Nephron progenitor cell (in vitro differentiated cells): ENCODE measurements around the gene SLC25A12.

Source experiments
- DNase-seq: peaks from one replicate; pipeline ENCODE4 v3.0.0; 2021
- H3K27ac Mint-ChIP-seq: 2 replicates; pipeline ENCODE4 v1.8.0; 2021; ENCODE audit warnings: mild to moderate bottlenecking, moderate library complexity, mixed read lengths
- H3K27me3 Mint-ChIP-seq: 2 replicates; pipeline ENCODE4 v1.8.0; 2021; ENCODE audit warnings: mild to moderate bottlenecking, low read depth, mixed read lengths; ENCODE audit not compliant: poor library complexity
- H3K36me3 Mint-ChIP-seq: 2 replicates; pipeline ENCODE4 v1.8.0; 2021; ENCODE audit warnings: low read depth, mixed read lengths
- H3K4me1 Mint-ChIP-seq: 2 replicates; pipeline ENCODE4 v1.8.0; 2021; ENCODE audit warnings: mixed read lengths
- H3K4me3 Mint-ChIP-seq: 2 replicates; pipeline ENCODE4 v1.8.0; 2021; ENCODE audit warnings: mild to moderate bottlenecking, moderate library complexity, mixed read lengths
- H3K9me3 Mint-ChIP-seq: 2 replicates; pipeline ENCODE4 v1.8.0; 2021; ENCODE audit warnings: mild to moderate bottlenecking, moderate library complexity, mixed read lengths
- TF ChIP-seq, protein P1 (sequence below): fragments of 200-600 bp; sonication (generic); IDR thresholded peaks from 2 replicates; pipeline ENCODE4 v1.5.0; 2021; ENCODE audit warnings: antibody characterized with exemption

The SLC25A12 gene

DNA sequence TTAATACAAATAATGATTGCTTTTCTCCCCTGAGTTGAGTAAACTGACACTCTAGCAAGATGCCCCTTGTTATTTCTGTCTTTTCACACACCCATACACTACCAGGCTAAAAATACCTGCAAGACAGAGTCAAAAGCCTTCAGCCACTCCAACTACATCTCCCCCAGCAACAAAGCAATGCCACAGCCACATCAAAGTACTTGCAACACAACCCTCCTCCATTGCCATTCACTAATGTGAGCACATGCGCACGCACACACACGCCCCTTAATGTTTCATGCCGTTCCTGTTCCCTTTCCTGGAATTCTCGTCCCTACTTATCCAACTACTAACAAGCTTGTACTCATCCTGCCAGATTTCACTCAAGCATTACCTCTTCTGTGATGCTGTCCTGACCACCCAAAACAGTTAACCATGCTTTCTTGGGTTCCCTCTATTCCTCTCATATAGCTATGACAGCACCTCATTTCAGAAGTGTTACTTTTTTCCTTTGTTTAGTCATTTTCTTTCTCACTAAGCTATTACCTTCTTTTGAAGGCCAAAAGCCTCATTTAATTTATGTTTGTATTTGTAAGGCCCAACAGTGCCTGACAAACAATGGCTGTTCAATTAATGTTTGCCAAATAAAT, 29.6 kb downstream of the SLC25A12 start:
- TF ChIP-seq, protein P1, sequence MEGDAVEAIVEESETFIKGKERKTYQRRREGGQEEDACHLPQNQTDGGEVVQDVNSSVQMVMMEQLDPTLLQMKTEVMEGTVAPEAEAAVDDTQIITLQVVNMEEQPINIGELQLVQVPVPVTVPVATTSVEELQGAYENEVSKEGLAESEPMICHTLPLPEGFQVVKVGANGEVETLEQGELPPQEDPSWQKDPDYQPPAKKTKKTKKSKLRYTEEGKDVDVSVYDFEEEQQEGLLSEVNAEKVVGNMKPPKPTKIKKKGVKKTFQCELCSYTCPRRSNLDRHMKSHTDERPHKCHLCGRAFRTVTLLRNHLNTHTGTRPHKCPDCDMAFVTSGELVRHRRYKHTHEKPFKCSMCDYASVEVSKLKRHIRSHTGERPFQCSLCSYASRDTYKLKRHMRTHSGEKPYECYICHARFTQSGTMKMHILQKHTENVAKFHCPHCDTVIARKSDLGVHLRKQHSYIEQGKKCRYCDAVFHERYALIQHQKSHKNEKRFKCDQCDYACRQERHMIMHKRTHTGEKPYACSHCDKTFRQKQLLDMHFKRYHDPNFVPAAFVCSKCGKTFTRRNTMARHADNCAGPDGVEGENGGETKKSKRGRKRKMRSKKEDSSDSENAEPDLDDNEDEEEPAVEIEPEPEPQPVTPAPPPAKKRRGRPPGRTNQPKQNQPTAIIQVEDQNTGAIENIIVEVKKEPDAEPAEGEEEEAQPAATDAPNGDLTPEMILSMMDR, result no peak
- H3K27ac Mint-ChIP-seq, result peak overlapping the region; percentile 44

DNA sequence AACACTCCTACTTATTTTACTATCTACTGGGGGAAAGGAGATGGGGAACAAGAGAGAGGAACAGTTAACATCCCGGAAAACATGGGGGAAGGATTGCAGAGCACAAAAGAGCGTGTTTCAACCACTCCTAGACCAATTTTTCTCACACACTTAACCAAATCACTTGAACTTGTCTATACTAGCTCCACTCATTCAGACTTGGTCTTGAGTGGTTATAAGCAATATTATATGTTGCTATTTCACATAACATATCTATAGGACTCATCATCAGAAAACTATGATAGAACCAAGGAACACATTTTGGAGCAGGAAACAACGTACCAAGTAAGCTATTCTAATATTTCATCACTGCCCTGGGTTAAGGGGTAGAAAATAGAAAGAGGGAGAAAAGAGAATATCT, 31.5 kb downstream of the SLC25A12 start:
- H3K4me1 Mint-ChIP-seq, result no peaks in the 10 kb centered on the region
- peaks cover 11% of the 10 kb centered on the region for H3K9me3 Mint-ChIP-seq
- H3K4me3 Mint-ChIP-seq, result no peak overlapping the region
- no peak for DNase-seq
- H3K27me3 Mint-ChIP-seq, result peaks cover 3% of the 10 kb centered on the region
- H3K36me3 Mint-ChIP-seq, result peaks cover 24% of the 10 kb centered on the region
- TF ChIP-seq, protein P1, result no peak
- no peak overlapping the region for H3K27ac Mint-ChIP-seq

More for the DNA sequence above, 29.6 kb downstream of the SLC25A12 start:
- H3K36me3 Mint-ChIP-seq, result peaks cover 38% of the 10 kb centered on the region
- peaks cover 23% of the 10 kb centered on the region for H3K9me3 Mint-ChIP-seq
- no peak overlapping the region for H3K4me3 Mint-ChIP-seq
- H3K4me1 Mint-ChIP-seq, result no peaks in the 10 kb centered on the region
- no peak for DNase-seq
- H3K27me3 Mint-ChIP-seq, result peaks cover 3% of the 10 kb centered on the region

DNA sequence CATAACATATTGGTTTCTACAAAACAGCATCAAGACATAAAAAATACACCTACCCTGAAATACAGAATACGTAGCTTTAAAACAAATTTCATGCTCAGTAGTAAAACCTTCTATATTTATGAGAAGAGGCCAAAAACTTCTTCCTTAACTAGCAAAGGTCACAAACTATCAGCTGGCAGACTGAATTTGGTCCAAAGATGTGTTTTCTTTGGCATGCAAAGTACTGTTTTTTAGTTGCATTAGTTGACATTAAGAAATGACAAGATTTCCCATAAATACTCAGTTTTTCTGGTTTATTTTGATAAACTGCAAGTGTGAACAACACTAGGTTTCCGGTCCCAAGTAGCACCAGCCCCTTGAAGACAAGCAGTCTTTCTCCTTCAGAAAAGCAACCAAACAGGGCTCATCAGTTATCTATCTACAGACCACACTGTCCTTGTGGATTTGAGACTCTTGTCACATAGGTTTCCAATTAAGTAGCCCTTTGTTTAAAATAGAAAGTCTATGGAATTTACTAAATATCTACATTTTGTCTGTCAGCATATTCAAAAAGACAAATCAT, 35.6 kb downstream of the SLC25A12 start:
- H3K27me3 Mint-ChIP-seq, result no peaks in the 10 kb centered on the region
- H3K9me3 Mint-ChIP-seq, result peaks cover 3% of the 10 kb centered on the region
- peaks cover 21% of the 10 kb centered on the region for H3K36me3 Mint-ChIP-seq
- TF ChIP-seq, protein P1, result no peak
- H3K4me3 Mint-ChIP-seq, result no peak overlapping the region
- H3K4me1 Mint-ChIP-seq, result no peaks in the 10 kb centered on the region
- DNase-seq, result no peak
- no peak overlapping the region for H3K27ac Mint-ChIP-seq

DNA sequence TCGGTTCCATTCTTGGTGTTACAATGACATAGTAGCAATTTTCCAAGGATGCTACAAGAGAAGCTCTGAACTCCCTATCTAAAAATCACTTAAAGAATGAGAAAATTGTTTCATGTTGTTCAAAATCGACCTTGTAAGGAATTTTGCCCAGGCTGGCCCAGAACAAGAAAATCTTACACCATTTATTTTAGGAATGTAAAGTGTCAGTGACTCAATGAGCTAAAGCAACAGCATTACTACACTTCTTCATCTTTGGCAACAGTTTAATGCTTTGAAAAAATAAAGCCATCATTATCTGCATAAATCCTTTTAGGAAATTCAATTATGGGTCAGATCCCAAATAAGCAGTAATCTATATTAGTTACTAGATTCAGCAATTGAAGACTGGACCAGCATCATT, 38.6 kb downstream of the SLC25A12 start:
- Mint-ChIP-seq H3K4me1 (no peaks in the 10 kb centered on the region), H3K36me3 (peaks cover 23% of the 10 kb centered on the region), H3K9me3 (peaks cover 3% of the 10 kb centered on the region), H3K27ac (no peak overlapping the region), H3K4me3 (no peak overlapping the region), H3K27me3 (no peaks in the 10 kb centered on the region)
- TF ChIP-seq, protein P1, result no peak
- DNase-seq, result no peak

DNA sequence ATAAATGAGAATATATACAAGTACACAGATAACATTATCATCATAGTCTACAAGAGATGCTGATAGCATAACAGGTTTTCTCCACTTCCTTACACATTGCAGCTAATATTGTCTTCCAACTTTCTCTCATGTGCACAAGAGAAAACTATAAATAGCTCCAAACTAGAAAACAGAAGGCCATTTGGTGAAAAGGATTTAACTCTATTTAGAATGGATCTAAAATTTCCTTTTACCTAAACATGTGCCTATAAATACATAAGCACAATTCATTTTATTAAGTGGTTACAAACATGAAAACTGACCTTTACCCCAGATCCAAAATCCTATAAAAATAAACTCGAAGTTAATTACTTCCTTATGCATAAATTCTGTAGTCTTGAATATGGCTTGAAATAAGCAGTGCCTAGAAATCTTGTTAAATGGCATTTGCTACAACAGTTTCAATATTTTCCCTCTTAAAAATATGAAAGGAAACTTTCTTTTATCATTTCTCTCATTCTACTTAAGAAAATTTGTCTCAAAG, 41.6 kb downstream of the SLC25A12 start:
- Mint-ChIP-seq H3K36me3 (peaks cover 16% of the 10 kb centered on the region), H3K27ac (no peak overlapping the region), H3K4me3 (no peak overlapping the region), H3K4me1 (no peaks in the 10 kb centered on the region), H3K27me3 (no peaks in the 10 kb centered on the region), H3K9me3 (no peaks in the 10 kb centered on the region)
- TF ChIP-seq, protein P1, result no peak
- no peak for DNase-seq

DNA sequence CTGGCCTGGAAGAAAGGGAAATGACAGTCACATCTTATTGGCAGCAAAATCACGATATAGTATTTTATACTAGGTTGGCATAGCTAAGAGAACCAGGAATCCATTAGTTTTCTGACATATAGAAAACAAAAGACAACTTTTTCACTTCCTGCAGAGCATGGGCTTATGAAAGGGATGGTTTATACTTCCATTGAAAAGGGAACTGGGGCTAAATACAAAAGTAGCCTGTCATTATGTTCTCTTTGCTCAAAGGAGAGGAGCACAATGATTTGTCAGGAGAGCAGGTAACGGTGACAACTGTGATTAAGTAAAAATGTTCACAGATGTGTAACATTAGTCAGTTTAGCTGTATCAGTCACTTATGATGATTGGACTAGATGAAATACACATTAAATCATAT, 46.4 kb downstream of the SLC25A12 start:
- Mint-ChIP-seq H3K36me3 (peaks cover 21% of the 10 kb centered on the region), H3K9me3 (no peaks in the 10 kb centered on the region), H3K27me3 (no peaks in the 10 kb centered on the region), H3K4me1 (no peaks in the 10 kb centered on the region), H3K4me3 (no peak overlapping the region), H3K27ac (no peak overlapping the region)
- TF ChIP-seq, protein P1, result no peak
- no peak for DNase-seq
